Measurements from ENCODE around the gene SNUPN. TPM values are rescaled to one million over a fixed set of nuclear protein-coding genes. Genes with fewer than 3 reads are reported as not detected.

SNUPN gene
- total RNA-seq, 1 donor from 2014 or later: 27.0 TPM

DNA sequence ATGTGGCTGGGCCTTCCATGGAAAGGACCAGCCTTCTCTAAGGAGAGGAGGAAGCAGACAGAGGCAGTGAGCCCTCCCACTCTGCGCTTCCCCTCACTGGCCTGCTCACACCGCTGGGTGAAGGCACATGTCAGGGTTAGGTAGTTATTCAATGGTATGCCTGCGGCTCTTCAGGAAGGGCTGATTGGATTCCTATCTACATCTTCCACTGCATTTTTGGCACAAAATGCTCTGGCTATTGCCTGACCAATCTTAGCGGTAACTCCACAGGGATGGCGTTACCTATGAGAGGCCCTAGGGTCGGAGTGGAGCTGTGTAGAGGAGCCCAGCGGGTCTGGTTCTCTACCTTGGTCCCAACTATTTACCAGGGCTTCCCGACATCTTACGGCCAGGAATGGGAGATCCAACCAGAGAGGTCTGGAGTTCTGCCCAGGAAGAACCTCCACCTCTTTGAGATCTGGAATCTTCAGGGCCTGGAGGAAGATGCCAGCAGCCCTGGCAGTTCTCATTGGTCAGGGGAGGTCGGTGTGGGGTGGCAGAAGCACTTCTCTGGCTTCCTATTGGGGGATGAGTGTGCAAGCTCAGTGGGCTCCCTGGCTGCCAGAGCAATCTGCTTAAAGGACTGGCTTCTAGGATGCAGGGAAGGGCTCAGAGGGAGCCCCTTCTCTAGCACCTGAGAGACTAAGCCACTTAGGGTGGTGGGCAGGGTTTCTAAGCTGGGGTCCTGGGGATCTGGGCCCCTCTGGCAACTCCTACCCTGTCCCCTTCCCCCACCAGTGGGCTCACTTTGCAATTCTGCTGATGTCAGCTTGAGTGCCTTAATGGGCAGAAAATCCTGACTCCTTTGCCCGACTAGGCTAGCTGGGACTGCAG is 46.4 kb upstream of the SNUPN start:
- TF ChIP-seq, protein P1, sequence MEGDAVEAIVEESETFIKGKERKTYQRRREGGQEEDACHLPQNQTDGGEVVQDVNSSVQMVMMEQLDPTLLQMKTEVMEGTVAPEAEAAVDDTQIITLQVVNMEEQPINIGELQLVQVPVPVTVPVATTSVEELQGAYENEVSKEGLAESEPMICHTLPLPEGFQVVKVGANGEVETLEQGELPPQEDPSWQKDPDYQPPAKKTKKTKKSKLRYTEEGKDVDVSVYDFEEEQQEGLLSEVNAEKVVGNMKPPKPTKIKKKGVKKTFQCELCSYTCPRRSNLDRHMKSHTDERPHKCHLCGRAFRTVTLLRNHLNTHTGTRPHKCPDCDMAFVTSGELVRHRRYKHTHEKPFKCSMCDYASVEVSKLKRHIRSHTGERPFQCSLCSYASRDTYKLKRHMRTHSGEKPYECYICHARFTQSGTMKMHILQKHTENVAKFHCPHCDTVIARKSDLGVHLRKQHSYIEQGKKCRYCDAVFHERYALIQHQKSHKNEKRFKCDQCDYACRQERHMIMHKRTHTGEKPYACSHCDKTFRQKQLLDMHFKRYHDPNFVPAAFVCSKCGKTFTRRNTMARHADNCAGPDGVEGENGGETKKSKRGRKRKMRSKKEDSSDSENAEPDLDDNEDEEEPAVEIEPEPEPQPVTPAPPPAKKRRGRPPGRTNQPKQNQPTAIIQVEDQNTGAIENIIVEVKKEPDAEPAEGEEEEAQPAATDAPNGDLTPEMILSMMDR (IDR thresholded peaks at IDR 0.05): no peak
- Mint-ChIP-seq H3K36me3 (ENCODE audit: unreplicated experiment) (no peaks in the 10 kb centered on the region), H3K4me3 (ENCODE audit: unreplicated experiment) (no peak overlapping the region), H3K27ac (ENCODE audit: unreplicated experiment) (peak overlapping the region; percentile 83), H3K27me3 (ENCODE audit: unreplicated experiment) (no peaks in the 10 kb centered on the region), H3K4me1 (ENCODE audit: unreplicated experiment) (peaks cover 53% of the 10 kb centered on the region), H3K9me3 (ENCODE audit: unreplicated experiment) (no peaks in the 10 kb centered on the region)
- DNase-seq (ENCODE audit: extremely low spot score, unreplicated experiment): no peak

GRCh38 chr15:75669879-75670212 is 44.3 kb upstream of the SNUPN start:
- Mint-ChIP-seq H3K27ac (ENCODE audit: unreplicated experiment) (peak overlapping the region; percentile 66), H3K9me3 (ENCODE audit: unreplicated experiment) (no peaks in the 10 kb centered on the region), H3K36me3 (ENCODE audit: unreplicated experiment) (no peaks in the 10 kb centered on the region), H3K4me3 (ENCODE audit: unreplicated experiment) (no peak overlapping the region), H3K27me3 (ENCODE audit: unreplicated experiment) (no peaks in the 10 kb centered on the region), H3K4me1 (ENCODE audit: unreplicated experiment) (peaks cover 65% of the 10 kb centered on the region)
- TF ChIP-seq, protein P1 (IDR thresholded peaks at IDR 0.05): no peak
- DNase-seq (ENCODE audit: extremely low spot score, unreplicated experiment): no peak

DNA sequence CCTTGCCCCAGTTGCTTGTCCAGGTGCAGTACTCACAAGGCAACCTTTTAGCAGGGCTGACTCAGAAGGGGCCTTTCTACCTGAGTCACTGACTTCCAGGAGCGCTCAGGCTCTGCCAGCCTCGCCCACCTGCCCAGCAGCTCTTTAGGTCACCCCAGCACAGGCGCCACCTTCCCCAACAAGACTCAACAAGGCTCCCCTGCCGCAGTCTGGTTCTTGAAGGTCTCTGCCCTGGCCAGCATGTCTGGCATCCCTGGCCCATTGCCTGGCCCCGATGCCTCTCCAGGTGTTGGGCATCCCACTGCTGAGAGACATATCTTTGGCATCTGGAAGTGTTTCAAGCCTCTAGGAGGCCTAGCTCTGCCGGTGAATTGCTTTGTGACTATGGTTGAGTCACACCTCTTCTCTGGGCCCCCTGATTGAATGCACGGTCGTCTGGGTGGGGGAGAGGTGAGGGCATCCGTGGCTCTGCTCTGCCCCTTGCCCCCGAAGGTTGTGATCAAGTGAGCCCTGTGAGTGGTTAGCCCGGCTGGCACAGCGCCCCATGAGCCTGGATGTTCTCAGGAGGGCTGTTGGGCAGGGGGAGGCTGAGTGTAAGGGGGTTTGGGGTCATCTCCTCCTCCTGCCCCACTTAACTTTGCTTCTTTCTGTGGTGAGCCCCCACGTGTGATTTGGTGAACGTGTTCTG is 43.8 kb upstream of the SNUPN start:
- Mint-ChIP-seq H3K36me3 (ENCODE audit: unreplicated experiment) (no peaks in the 10 kb centered on the region), H3K9me3 (ENCODE audit: unreplicated experiment) (no peaks in the 10 kb centered on the region), H3K4me1 (ENCODE audit: unreplicated experiment) (peaks cover 62% of the 10 kb centered on the region), H3K4me3 (ENCODE audit: unreplicated experiment) (no peak overlapping the region), H3K27ac (ENCODE audit: unreplicated experiment) (peak overlapping the region; percentile 57), H3K27me3 (ENCODE audit: unreplicated experiment) (no peaks in the 10 kb centered on the region)
- TF ChIP-seq, protein P1 (IDR thresholded peaks at IDR 0.05): no peak
- DNase-seq (ENCODE audit: extremely low spot score, unreplicated experiment): no peak

- no peaks in the 10 kb centered on the region for H3K27me3 Mint-ChIP-seq (ENCODE audit: unreplicated experiment)
- peak overlapping the region; percentile 100 for H3K27ac Mint-ChIP-seq (ENCODE audit: unreplicated experiment)
- peak; percentile 91 for DNase-seq (ENCODE audit: extremely low spot score, unreplicated experiment)
- H3K9me3 Mint-ChIP-seq (ENCODE audit: unreplicated experiment): no peaks in the 10 kb centered on the region
- H3K4me3 Mint-ChIP-seq (ENCODE audit: unreplicated experiment): no peak overlapping the region
- peaks cover 45% of the 10 kb centered on the region for H3K4me1 Mint-ChIP-seq (ENCODE audit: unreplicated experiment)
- TF ChIP-seq, protein P1 (IDR thresholded peaks at IDR 0.05): no peak
- H3K36me3 Mint-ChIP-seq (ENCODE audit: unreplicated experiment): no peaks in the 10 kb centered on the region
Observed at GRCh38 chr15:75666823-75667501, 41.4 kb upstream of the SNUPN start.

All from osteocyte (in vitro differentiated cells).